IgD-negative memory B cell (primary cell): ENCODE measurements around the gene TMEM9. TPM values are rescaled to one million over a fixed set of nuclear protein-coding genes. Genes with fewer than 3 reads are reported as not detected.

Experiments
- H3K27ac Mint-ChIP-seq, 3 donors: one replicate each; pipeline ENCODE4 v1.8.0; 2020 to 2022; ENCODE audit warnings: mild to moderate bottlenecking in 3 of 3, mixed read lengths in 3 of 3, moderate library complexity in 1 of 3
- H3K27me3 Mint-ChIP-seq: one replicate; pipeline ENCODE4 v1.8.0; 2021; ENCODE audit warnings: mixed read lengths
- H3K36me3 Mint-ChIP-seq: one replicate; pipeline ENCODE4 v1.8.0; 2020; ENCODE audit warnings: mild to moderate bottlenecking, mixed read lengths
- H3K4me1 Mint-ChIP-seq, 3 donors: one replicate each; pipeline ENCODE4 v1.8.0; 2020 to 2022; ENCODE audit warnings: mixed read lengths in 3 of 3, mild to moderate bottlenecking in 1 of 3
- H3K4me3 Mint-ChIP-seq, 4 donors: one replicate each; pipeline ENCODE4 v1.8.0; 2020 to 2022; ENCODE audit warnings: mild to moderate bottlenecking in 4 of 4, mixed read lengths in 4 of 4, moderate library complexity in 3 of 4
- H3K9me3 Mint-ChIP-seq, 3 donors: one replicate each; pipeline ENCODE4 v1.8.0; 2020 to 2021; ENCODE audit warnings: mixed read lengths in 3 of 3, mild to moderate bottlenecking in 1 of 3
- polyA plus RNA-seq: library from polyadenylated mRNA; unstranded; fragments of 300-500 nt; fragmentation: Illumina TruSeq; gene quantifications from one replicate; pipeline ENCODE4 v1.2.3, GENCODE V29; 2021

TMEM9 gene
- 25.4 TPM for polyA plus RNA-seq

GRCh38 chr1:201154389-201155165 lies at the start of gene TMEM9:
Gene TMEM9, minus strand, starts transcription at chr1:201154474. Its CDS starts 551 bp downstream, at chr1:201153923.
- peaks cover 13% of the 10 kb centered on the region for H3K27me3 Mint-ChIP-seq
- H3K4me1 Mint-ChIP-seq: peaks cover 14 to 18% (median 18%) of the 10 kb centered on the region in 3 donors
- H3K36me3 Mint-ChIP-seq: no peaks in the 10 kb centered on the region
- H3K27ac Mint-ChIP-seq: peak within 1 kb of the TSS; percentile 8 to 94 (median 51)
- peak within 1 kb of the TSS; percentile 88 to 98 (median 92) for H3K4me3 Mint-ChIP-seq
- H3K9me3 Mint-ChIP-seq: peaks cover 0 to 2% (median 0%) of the 10 kb centered on the region in 3 donors

GRCh38 chr1:201198598-201198997 lies 44.3 kb upstream of the TMEM9 start:
- H3K27ac Mint-ChIP-seq: peak overlapping the region in 1 of 3 donors; percentile 39
- no peak overlapping the region for H3K4me3 Mint-ChIP-seq
- H3K27me3 Mint-ChIP-seq: no peaks in the 10 kb centered on the region
- H3K36me3 Mint-ChIP-seq: peaks cover 2% of the 10 kb centered on the region
- H3K9me3 Mint-ChIP-seq: no peaks in the 10 kb centered on the region
- no peaks in the 10 kb centered on the region for H3K4me1 Mint-ChIP-seq

- H3K4me3 Mint-ChIP-seq: no peak overlapping the region
- H3K36me3 Mint-ChIP-seq: no peaks in the 10 kb centered on the region
- no peaks in the 10 kb centered on the region for H3K9me3 Mint-ChIP-seq
- H3K27me3 Mint-ChIP-seq: peaks cover 12% of the 10 kb centered on the region
- H3K27ac Mint-ChIP-seq: no peak overlapping the region
- H3K4me1 Mint-ChIP-seq: no peaks in the 10 kb centered on the region
These were observed 39.8 kb upstream of the TMEM9 start for GRCh38 chr1:201194046-201194445.

DNA sequence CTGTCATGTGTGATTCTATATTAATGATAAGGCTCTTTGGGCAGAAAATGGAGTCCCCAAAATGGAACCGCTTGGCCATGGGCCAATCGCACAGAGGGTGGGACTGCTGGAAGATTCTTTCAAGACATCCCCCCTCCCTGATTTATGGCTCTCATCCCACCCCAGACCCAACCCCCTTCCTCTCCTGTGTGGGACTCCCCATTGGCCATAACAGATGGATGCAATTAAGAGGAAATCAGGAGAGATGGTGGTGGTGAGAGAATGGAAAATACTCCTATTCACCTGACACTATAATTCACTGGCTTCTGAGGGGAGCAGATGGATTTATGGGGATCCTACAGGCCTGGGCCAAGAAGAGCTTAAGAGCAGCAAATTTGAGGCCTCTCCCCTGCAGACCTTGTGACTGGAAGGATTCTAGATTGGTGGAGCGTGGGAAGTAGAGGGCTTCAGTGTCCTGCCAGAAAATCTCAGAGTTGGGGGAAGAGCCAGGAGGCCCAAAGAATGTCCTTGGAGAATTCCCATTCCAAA lies 38.1 kb upstream of the TMEM9 start:
- no peaks in the 10 kb centered on the region for H3K9me3 Mint-ChIP-seq
- no peaks in the 10 kb centered on the region for H3K36me3 Mint-ChIP-seq
- H3K27ac Mint-ChIP-seq: no peak overlapping the region
- H3K27me3 Mint-ChIP-seq: peaks cover 12% of the 10 kb centered on the region
- H3K4me1 Mint-ChIP-seq: no peaks in the 10 kb centered on the region
- H3K4me3 Mint-ChIP-seq: no peak overlapping the region

DNA sequence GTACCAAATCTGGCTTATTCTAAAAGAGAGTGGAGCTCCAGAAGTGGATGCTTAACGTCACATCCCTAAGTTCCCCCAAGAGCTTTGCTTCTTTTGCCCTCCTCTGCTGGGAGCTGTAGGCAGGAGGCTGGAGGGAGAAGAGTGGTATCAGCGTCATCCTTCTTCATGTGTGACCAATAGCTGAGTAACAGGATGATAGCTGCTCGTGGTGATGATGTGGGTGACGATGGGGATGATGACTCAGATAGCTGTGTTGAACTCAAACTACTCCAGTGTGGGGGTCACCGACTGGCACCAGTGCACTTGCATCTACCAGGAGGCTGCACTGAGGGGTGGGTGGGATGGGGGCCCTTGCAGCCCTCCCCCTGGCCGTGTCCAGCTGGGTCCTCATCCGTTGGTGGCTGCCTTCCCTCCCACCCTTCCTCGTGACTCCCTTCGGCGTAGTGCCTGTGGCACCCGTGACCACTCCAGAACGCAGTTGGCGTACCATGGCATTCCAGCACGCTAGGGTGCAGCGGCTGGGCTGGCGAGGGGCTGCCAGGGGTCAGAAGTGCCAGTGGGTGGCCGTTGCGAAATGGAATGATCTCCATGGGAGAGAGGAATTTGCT lies 37.5 kb upstream of the TMEM9 start:
- Mint-ChIP-seq H3K9me3 (no peaks in the 10 kb centered on the region), H3K27ac (no peak overlapping the region), H3K4me1 (no peaks in the 10 kb centered on the region), H3K4me3 (no peak overlapping the region), H3K27me3 (peaks cover 12% of the 10 kb centered on the region), H3K36me3 (no peaks in the 10 kb centered on the region)

DNA sequence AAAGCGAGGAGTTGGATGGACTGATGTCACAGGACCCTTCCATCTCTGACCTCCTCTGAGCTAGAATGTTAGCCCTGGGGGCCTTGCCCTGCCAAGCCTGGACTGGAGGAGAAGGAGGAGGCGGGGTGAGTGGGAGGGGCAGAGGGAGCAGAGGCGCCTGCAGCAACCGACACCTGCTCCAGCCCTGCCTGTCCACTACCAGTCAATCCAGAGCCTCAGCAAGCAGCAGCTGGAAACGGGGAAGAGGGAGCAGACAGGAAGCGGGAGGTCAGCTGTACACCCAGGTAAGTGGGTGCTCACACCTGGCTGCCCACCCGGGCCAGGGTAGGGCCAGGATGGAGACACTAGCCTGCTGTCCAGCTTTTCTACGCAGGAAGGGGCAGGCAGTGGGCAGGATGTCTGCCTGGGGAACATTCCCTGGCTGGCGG lies 36.4 kb upstream of the TMEM9 start, which contains the start of gene IGFN1:
Gene IGFN1 (plus strand): TSS at position 201 of the 428 bp plus-strand sequence. CDS start 2,470 bp downstream, outside the sequence.
- no peaks in the 10 kb centered on the region for H3K4me1 Mint-ChIP-seq
- H3K27me3 Mint-ChIP-seq: peaks cover 12% of the 10 kb centered on the region
- no peaks in the 10 kb centered on the region for H3K36me3 Mint-ChIP-seq
- H3K27ac Mint-ChIP-seq: no peak within 1 kb of the TSS
- no peaks in the 10 kb centered on the region for H3K9me3 Mint-ChIP-seq
- H3K4me3 Mint-ChIP-seq: peak within 1 kb of the TSS in 1 of 4 donors; percentile 10

DNA sequence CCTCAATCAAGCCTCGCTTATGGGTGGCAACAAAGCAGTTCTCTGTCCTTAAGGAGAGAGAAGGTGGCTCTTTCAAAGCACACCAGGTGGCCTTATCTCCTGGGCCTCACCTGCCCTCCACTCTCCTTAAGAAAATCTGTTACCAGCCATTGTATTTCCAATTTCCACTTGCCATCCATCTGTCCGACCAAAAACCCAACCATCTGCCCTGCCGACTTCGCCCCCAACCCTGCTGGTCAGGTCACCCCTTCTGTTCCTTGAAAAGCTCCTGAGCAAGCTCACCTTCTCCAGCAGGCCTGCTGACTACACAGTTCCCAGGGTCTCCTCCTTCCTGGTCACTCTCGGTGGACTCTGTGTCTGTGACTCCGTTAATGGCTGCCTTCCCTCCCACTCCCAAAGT lies 35.7 kb upstream of the TMEM9 start:
- H3K27me3 Mint-ChIP-seq: peaks cover 16% of the 10 kb centered on the region
- H3K4me3 Mint-ChIP-seq: peak overlapping the region in 1 of 4 donors; percentile 10
- no peak overlapping the region for H3K27ac Mint-ChIP-seq
- no peaks in the 10 kb centered on the region for H3K4me1 Mint-ChIP-seq
- no peaks in the 10 kb centered on the region for H3K9me3 Mint-ChIP-seq
- H3K36me3 Mint-ChIP-seq: no peaks in the 10 kb centered on the region

GRCh38 chr1:201189085-201189484 lies 34.8 kb upstream of the TMEM9 start:
- no peak overlapping the region for H3K4me3 Mint-ChIP-seq
- H3K27me3 Mint-ChIP-seq: peaks cover 20% of the 10 kb centered on the region
- no peaks in the 10 kb centered on the region for H3K9me3 Mint-ChIP-seq
- no peaks in the 10 kb centered on the region for H3K36me3 Mint-ChIP-seq
- no peaks in the 10 kb centered on the region for H3K4me1 Mint-ChIP-seq
- no peak overlapping the region for H3K27ac Mint-ChIP-seq

DNA sequence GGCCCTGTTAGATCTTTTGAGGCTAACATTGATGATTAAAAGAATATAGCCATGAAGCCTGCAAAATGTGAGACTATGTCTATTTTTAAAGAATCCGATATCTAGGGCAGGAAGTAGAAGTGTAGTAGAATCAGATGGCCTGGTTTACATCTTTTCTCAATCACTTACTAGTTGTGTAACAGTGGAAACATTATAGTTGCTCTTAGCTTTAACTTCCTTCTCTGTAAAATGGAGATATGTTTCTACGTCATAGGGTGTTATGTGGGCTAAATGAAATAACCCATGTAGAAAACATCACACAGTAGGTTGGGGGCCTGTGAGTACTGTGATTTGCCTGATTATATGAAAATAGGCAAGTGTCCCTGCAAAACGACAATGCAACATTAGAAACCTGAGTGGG lies 31.9 kb upstream of the TMEM9 start:
- H3K36me3 Mint-ChIP-seq: no peaks in the 10 kb centered on the region
- H3K4me3 Mint-ChIP-seq: no peak overlapping the region
- H3K4me1 Mint-ChIP-seq: peaks cover 0 to 1% (median 0%) of the 10 kb centered on the region in 3 donors
- H3K27ac Mint-ChIP-seq: no peak overlapping the region
- peaks cover 0 to 4% (median 0%) of the 10 kb centered on the region in 3 donors for H3K9me3 Mint-ChIP-seq
- peaks cover 21% of the 10 kb centered on the region for H3K27me3 Mint-ChIP-seq

- Mint-ChIP-seq H3K27me3 (peaks cover 21% of the 10 kb centered on the region), H3K4me1 (peaks cover 0 to 1% (median 0%) of the 10 kb centered on the region in 3 donors), H3K9me3 (peaks cover 0 to 4% (median 0%) of the 10 kb centered on the region in 3 donors), H3K27ac (no peak overlapping the region), H3K36me3 (no peaks in the 10 kb centered on the region), H3K4me3 (no peak overlapping the region)
These were observed 31.4 kb upstream of the TMEM9 start for GRCh38 chr1:201185527-201186128.

- Mint-ChIP-seq H3K27me3 (peaks cover 25% of the 10 kb centered on the region), H3K4me1 (peaks cover 0 to 1% (median 0%) of the 10 kb centered on the region in 3 donors), H3K36me3 (no peaks in the 10 kb centered on the region), H3K27ac (no peak overlapping the region), H3K4me3 (peak overlapping the region in 1 of 4 donors; percentile 55), H3K9me3 (peaks cover 0 to 4% (median 0%) of the 10 kb centered on the region in 3 donors)
These were observed 30.8 kb upstream of the TMEM9 start for GRCh38 chr1:201185123-201185453.

DNA sequence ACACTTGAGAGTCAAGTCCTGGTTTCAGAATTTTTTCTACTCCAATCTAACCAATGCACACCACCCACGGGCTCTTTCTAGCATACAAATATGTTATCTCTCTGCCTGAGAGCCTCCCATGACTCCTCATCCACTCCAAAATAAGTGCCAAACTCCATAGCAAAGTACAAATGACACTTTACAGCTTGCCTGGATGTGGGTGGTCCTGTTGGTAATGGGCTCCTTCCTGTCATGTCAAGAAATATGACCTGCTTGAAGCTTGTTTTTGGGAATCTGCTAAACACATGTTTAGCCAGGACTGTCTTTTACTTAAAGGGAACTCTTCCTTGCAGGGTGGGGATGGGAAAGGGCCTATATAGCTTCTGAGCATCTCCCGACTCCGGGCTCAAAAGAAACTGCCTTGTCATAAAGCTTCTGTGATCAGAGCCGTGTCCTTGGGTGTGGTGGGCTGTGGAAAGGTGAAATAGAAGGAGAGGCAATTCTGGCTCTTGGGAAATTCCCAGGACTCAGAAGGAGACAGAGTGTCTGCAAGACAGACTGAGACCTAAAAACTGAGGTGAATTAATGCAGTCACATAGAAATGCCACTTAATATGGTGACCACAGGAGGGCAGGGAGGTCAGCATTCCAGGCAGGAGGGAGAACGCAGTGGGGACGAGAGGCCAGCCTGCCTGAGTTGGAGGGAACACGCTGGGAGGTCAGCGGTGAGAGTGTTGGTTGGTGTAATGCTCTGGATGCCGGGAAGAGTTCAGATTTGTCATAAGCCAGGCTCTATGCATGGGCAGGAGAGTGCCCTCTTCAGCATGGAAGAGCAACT lies 30.2 kb upstream of the TMEM9 start:
- Mint-ChIP-seq H3K4me1 (peaks cover 0 to 1% (median 0%) of the 10 kb centered on the region in 3 donors), H3K27ac (no peak overlapping the region), H3K27me3 (peaks cover 27% of the 10 kb centered on the region), H3K4me3 (peak overlapping the region in 2 of 4 donors; percentile 31 to 55), H3K36me3 (no peaks in the 10 kb centered on the region), H3K9me3 (peaks cover 0 to 7% (median 0%) of the 10 kb centered on the region in 3 donors)

GRCh38 chr1:201183753-201184152 lies 29.5 kb upstream of the TMEM9 start:
- Mint-ChIP-seq H3K27me3 (peaks cover 25% of the 10 kb centered on the region), H3K36me3 (no peaks in the 10 kb centered on the region), H3K27ac (no peak overlapping the region), H3K4me1 (peaks cover 0 to 1% (median 0%) of the 10 kb centered on the region in 3 donors), H3K4me3 (no peak overlapping the region), H3K9me3 (peaks cover 0 to 8% (median 6%) of the 10 kb centered on the region in 3 donors)

DNA sequence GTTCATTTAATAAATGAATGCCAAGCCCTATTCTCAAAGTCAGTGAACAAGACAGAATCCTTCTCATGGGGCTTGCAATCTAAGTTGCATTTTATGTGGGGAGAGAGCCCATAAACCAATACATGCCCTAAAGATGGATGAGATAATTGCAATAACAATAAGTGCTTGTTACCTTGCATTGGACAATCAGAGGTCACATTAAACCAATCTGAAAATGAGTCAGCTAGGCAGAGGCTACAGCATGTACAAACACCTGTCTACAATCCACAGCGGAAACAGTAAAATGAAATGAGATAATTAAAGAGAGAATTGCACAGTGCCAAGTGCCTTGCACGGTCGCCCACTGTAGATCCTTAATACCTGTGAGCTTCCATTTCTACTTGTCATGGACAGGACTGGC lies 28.9 kb upstream of the TMEM9 start:
- peaks cover 25% of the 10 kb centered on the region for H3K27me3 Mint-ChIP-seq
- H3K4me3 Mint-ChIP-seq: no peak overlapping the region
- no peaks in the 10 kb centered on the region for H3K36me3 Mint-ChIP-seq
- no peak overlapping the region for H3K27ac Mint-ChIP-seq
- peaks cover 0 to 10% (median 7%) of the 10 kb centered on the region in 3 donors for H3K9me3 Mint-ChIP-seq
- H3K4me1 Mint-ChIP-seq: peaks cover 0 to 1% (median 0%) of the 10 kb centered on the region in 3 donors
